Astrocyte (in vitro differentiated cells and primary cell): ENCODE measurements around the gene MAK.

Experiments used
- EZH2 ChIP-seq: IDR thresholded peaks from 2 replicates; pipeline ENCODE4 v1.6.1; 2012; ENCODE audit warnings: mild to moderate bottlenecking, low read length, inconsistent platforms; ENCODE audit not compliant: insufficient read depth
- TF ChIP-seq, protein P1 (sequence below): IDR thresholded peaks from 2 replicates; pipeline ENCODE4 v1.5.1; 2011; ENCODE audit warnings: low read depth, mild to moderate bottlenecking, inconsistent platforms, low read length, moderate library complexity; ENCODE audit not compliant: insufficient read depth

DNA sequence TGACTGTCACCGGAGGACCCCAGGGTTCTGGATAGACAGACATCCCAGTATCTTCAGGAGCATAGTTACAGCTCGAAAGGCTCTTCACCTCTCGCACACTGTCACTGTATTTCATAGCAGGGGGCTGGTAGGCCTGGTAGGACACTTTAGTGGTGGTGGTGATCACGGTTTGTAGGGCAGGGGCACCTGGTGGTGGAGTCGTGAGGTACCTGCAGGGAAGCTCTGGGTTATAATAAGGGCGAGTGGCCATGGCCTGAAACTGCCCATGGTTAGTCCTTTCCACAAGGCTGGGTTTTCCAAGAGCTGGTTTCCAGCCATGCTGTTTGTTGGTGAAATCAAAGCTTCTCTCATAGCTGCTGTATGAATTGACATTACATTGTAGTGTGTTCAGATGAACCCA is 35.9 kb upstream of the MAK start:
- TF ChIP-seq, protein P1, sequence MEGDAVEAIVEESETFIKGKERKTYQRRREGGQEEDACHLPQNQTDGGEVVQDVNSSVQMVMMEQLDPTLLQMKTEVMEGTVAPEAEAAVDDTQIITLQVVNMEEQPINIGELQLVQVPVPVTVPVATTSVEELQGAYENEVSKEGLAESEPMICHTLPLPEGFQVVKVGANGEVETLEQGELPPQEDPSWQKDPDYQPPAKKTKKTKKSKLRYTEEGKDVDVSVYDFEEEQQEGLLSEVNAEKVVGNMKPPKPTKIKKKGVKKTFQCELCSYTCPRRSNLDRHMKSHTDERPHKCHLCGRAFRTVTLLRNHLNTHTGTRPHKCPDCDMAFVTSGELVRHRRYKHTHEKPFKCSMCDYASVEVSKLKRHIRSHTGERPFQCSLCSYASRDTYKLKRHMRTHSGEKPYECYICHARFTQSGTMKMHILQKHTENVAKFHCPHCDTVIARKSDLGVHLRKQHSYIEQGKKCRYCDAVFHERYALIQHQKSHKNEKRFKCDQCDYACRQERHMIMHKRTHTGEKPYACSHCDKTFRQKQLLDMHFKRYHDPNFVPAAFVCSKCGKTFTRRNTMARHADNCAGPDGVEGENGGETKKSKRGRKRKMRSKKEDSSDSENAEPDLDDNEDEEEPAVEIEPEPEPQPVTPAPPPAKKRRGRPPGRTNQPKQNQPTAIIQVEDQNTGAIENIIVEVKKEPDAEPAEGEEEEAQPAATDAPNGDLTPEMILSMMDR, result no peak
- no peak for TF ChIP-seq EZH2
